GM23338 (cell line): Measurements from ENCODE around the gene CPD. TPM values are rescaled to one million over a fixed set of nuclear protein-coding genes. Genes with fewer than 3 reads are reported as not detected.

ENCODE experiments used
- ATAC-seq: fragments of 200-7000 bp; cut with Tn5 transposase; 3 replicates; pipeline ENCODE4 v1.9.1; 2020
- DNase-seq: peaks from one replicate; pipeline ENCODE4 v3.0.0-alpha.2; 2015; ENCODE audit warnings: low spot score
- H2AFZ ChIP-seq: fragments of 200-600 bp; sonication (generic); 2 replicates; pipeline ENCODE4 v1.8.0; 2016; ENCODE audit warnings: antibody characterized with exemption, mild to moderate bottlenecking, moderate library complexity
- H3F3A ChIP-seq: fragments of 200-600 bp; sonication (generic); replicated peaks from 2 replicates; pipeline ENCODE4 v1.8.0; 2017; ENCODE audit warnings: antibody characterized with exemption, mixed run types, low read depth
- H3K27ac ChIP-seq: fragments of 200-600 bp; sonication (generic); 2 replicates; pipeline ENCODE4 v1.6.1; 2016; ENCODE audit warnings: low read depth
- H3K27me3 ChIP-seq: fragments of 200-600 bp; sonication (generic); 2 replicates; pipeline ENCODE4 v1.8.0; 2016; ENCODE audit warnings: mild to moderate bottlenecking, mixed run types, moderate library complexity; ENCODE audit not compliant: insufficient read depth
- H3K36me3 ChIP-seq: fragments of 200-600 bp; sonication (generic); 2 replicates; pipeline ENCODE4 v1.8.0; 2016; ENCODE audit warnings: mild to moderate bottlenecking; ENCODE audit not compliant: insufficient read depth
- H3K4me1 ChIP-seq: fragments of 200-600 bp; sonication (generic); 2 replicates; pipeline ENCODE4 v1.8.0; 2016; ENCODE audit warnings: mild to moderate bottlenecking, moderate library complexity; ENCODE audit not compliant: insufficient read depth
- H3K4me2 ChIP-seq: fragments of 200-600 bp; sonication (generic); 2 replicates; pipeline ENCODE4 v1.7.1; 2017; ENCODE audit warnings: mixed run types
- H3K4me3 ChIP-seq: fragments of 200-600 bp; sonication (generic); 2 replicates; pipeline ENCODE4 v1.6.1; 2016; ENCODE audit warnings: mixed run types
- H3K79me2 ChIP-seq: fragments of 200-600 bp; sonication (generic); replicated peaks from 2 replicates; pipeline ENCODE4 v1.8.0; 2017; ENCODE audit warnings: mild to moderate bottlenecking; ENCODE audit not compliant: insufficient read depth
- H3K9me2 ChIP-seq: fragments of 200-600 bp; sonication (generic); 2 replicates; pipeline ENCODE4 v1.8.0; 2017; ENCODE audit not compliant: insufficient read depth
- H4K20me1 ChIP-seq: fragments of 200-600 bp; sonication (generic); replicated peaks from 2 replicates; pipeline ENCODE4 v1.8.0; 2017; ENCODE audit warnings: mild to moderate bottlenecking; ENCODE audit not compliant: insufficient read depth
- H3K27ac Mint-ChIP-seq: 2 replicates; pipeline ENCODE4 v1.8.0; 2020; ENCODE audit warnings: inconsistent platforms, mild to moderate bottlenecking, moderate library complexity, mixed read lengths
- H3K27me3 Mint-ChIP-seq: 3 replicates; pipeline ENCODE4 v1.8.0; 2022; ENCODE audit warnings: low read depth, mild to moderate bottlenecking, moderate library complexity, mixed read lengths, inconsistent platforms; ENCODE audit not compliant: insufficient read depth, poor library complexity
- H3K36me3 Mint-ChIP-seq: 3 replicates; pipeline ENCODE4 v1.8.0; 2021; ENCODE audit warnings: low read depth, mild to moderate bottlenecking, inconsistent platforms, moderate library complexity, mixed read lengths
- H3K4me1 Mint-ChIP-seq: 3 replicates; pipeline ENCODE4 v1.8.0; 2020; ENCODE audit warnings: mild to moderate bottlenecking, inconsistent platforms, mixed read lengths
- H3K4me3 Mint-ChIP-seq: 3 replicates; pipeline ENCODE4 v1.8.0; 2021; ENCODE audit warnings: moderate library complexity, mild to moderate bottlenecking, inconsistent platforms, mixed read lengths
- H3K9me3 Mint-ChIP-seq: 3 replicates; pipeline ENCODE4 v1.8.0; 2020; ENCODE audit warnings: moderate library complexity, mild to moderate bottlenecking, inconsistent platforms, mixed read lengths
- CREB1 ChIP-seq: fragments of 250-450 bp; sonication (Bioruptor Pico); IDR thresholded peaks from 2 replicates; pipeline ENCODE4 v1.5.0; 2020; ENCODE audit warnings: low read depth, mild to moderate bottlenecking, moderate library complexity
- EZH2 ChIP-seq: fragments of 200-600 bp; sonication (generic); IDR thresholded peaks from one replicate; pipeline ENCODE4 v1.8.0; 2017; ENCODE audit warnings: antibody characterized with exemption, mild to moderate bottlenecking, low read depth; ENCODE audit not compliant: unreplicated experiment
- EZH2phosphoT487 ChIP-seq: fragments of 200-600 bp; sonication (generic); IDR thresholded peaks from one replicate; pipeline ENCODE4 v1.8.1; 2018; ENCODE audit warnings: antibody characterized with exemption; ENCODE audit not compliant: unreplicated experiment
- JUNB ChIP-seq: IDR thresholded peaks from one replicate; pipeline ENCODE4 v1.6.1; 2016; ENCODE audit warnings: antibody characterized with exemption; ENCODE audit not compliant: unreplicated experiment
- NANOG ChIP-seq: IDR thresholded peaks from 2 replicates; pipeline ENCODE4 v1.6.1; 2016; ENCODE audit warnings: antibody characterized with exemption, borderline replicate concordance
- POLR2AphosphoS5 ChIP-seq: IDR thresholded peaks from 2 replicates; pipeline ENCODE4 v1.6.1; 2016; ENCODE audit warnings: antibody characterized with exemption, low read depth
- STAT1 ChIP-seq: IDR thresholded peaks from one replicate; pipeline ENCODE4 v1.6.1; 2016; ENCODE audit warnings: antibody characterized with exemption; ENCODE audit not compliant: unreplicated experiment
- ZNF114 ChIP-seq: fragments of 250-450 bp; sonication (Bioruptor Pico); IDR thresholded peaks from 2 replicates; pipeline ENCODE4 v1.5.0; 2020; ENCODE audit warnings: mild to moderate bottlenecking, moderate library complexity
- ZNF331 ChIP-seq: fragments of 250-450 bp; sonication (Bioruptor Pico); IDR thresholded peaks from 2 replicates; pipeline ENCODE4 v1.5.0; 2020; ENCODE audit warnings: low read depth, mild to moderate bottlenecking, moderate library complexity
- polyA plus RNA-seq: library from polyadenylated mRNA; unstranded; fragments of >200 nt; fragmentation: Nextera tagmentation; extraction: Ambion mirVana; gene quantifications from 2 replicates; pipeline ENCODE4 v1.2.1, GENCODE V29; 2016
- total RNA-seq: library from RNA; depleted of rRNA; stranded (reverse); fragments of >200 nt; shearing (Covaris generic); gene quantifications from 2 replicates; pipeline ENCODE4 v1.2.3, GENCODE V29; 2014
- TF ChIP-seq, protein P1 (sequence below): fragments of 250-450 bp; sonication (Bioruptor Pico); IDR thresholded peaks from 2 replicates; pipeline ENCODE4 v1.5.0; 2020; ENCODE audit warnings: mild to moderate bottlenecking, moderate library complexity
- TF ChIP-seq, protein P2 (sequence below), 2 experiments: fragments of 200-600 bp in 1 of 2; sonication (generic) in 1 of 2; conservative IDR thresholded peaks; 2 replicates each; pipeline versions ENCODE4 v1.5.1 to v1.6.1; 2016 to 2017; ENCODE audit warnings: antibody characterized with exemption in 2 of 2, low read depth in 2 of 2, mild to moderate bottlenecking in 2 of 2, moderate library complexity in 1 of 2
- TF ChIP-seq, protein P3 (sequence below): IDR thresholded peaks from one replicate; pipeline ENCODE4 v1.6.1; 2018; ENCODE audit warnings: antibody characterized with exemption; ENCODE audit not compliant: unreplicated experiment
- TF ChIP-seq, protein P4 (sequence below): IDR thresholded peaks from 2 replicates; pipeline ENCODE4 v1.6.1; 2016; ENCODE audit warnings: antibody characterized with exemption

CPD gene
- total and polyA plus RNA-seq, 2 experiments from 2014 or later, result 6.2 to 57.8 TPM

DNA sequence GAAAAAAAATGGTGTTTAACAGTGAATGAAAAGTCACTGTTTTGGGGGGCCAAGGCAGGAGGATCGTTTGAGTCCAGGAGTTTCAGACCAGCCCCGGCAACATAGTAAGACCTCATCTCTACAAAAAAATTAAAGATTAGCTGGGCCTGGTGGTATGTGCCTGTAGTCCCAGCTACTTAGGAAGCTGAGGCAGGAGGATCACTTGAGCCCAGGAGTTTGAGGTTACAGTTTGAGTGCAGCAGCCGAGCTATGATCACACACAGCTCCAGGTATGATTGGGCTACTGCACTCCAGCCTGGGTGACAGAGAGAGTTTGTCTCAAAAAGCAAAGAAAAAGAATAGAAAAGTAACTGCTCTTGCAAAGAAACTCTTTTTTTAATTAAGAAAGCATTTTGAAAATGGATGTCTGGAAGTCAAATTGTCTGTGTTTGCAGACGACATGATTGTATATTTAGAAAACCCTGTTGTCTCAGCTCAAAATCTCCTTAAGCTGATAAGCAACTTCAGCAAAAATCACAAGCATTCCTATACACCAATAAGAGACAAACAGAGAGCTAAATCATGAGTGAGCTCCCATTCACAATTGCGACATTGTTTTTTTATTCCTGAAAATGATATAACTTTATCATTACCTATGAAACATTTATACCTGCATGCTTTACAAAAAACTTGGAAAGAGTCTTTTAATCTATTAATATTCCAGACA lies 20.5 kb upstream of the CPD start:
- Histone ChIP-seq H2AFZ (no peak overlapping the region), H3K9me2 (no peaks in the 10 kb centered on the region; the same call in none of the 2 replicates), H3K4me1 (peaks cover 5% of the 10 kb centered on the region), H3K36me3 (no peaks in the 10 kb centered on the region; the same call in 1 of the 2 replicates), H3K79me2 (no peaks in the 10 kb centered on the region), H3K4me3 (no peak overlapping the region), H3K27me3 (no peaks in the 10 kb centered on the region), H3K4me2 (no peak overlapping the region), H3K27ac (no peak overlapping the region), H4K20me1 (no peaks in the 10 kb centered on the region), H3F3A (no peaks in the 10 kb centered on the region)
- H3K27me3 Mint-ChIP-seq, result no peaks in the 10 kb centered on the region
- H3K9me3 Mint-ChIP-seq, result peaks cover 9% of the 10 kb centered on the region; the same call in 1 of the 3 replicates
- no peak overlapping the region for H3K4me3 Mint-ChIP-seq
- H3K4me1 Mint-ChIP-seq, result peaks cover 7% of the 10 kb centered on the region
- no peak overlapping the region for H3K27ac Mint-ChIP-seq
- ATAC-seq, result no peak
- TF ChIP-seq STAT1, result no peak
- no peak for TF ChIP-seq ZNF331
- TF ChIP-seq EZH2, result no peak
- no peak for TF ChIP-seq JUNB
- TF ChIP-seq, protein P1, sequence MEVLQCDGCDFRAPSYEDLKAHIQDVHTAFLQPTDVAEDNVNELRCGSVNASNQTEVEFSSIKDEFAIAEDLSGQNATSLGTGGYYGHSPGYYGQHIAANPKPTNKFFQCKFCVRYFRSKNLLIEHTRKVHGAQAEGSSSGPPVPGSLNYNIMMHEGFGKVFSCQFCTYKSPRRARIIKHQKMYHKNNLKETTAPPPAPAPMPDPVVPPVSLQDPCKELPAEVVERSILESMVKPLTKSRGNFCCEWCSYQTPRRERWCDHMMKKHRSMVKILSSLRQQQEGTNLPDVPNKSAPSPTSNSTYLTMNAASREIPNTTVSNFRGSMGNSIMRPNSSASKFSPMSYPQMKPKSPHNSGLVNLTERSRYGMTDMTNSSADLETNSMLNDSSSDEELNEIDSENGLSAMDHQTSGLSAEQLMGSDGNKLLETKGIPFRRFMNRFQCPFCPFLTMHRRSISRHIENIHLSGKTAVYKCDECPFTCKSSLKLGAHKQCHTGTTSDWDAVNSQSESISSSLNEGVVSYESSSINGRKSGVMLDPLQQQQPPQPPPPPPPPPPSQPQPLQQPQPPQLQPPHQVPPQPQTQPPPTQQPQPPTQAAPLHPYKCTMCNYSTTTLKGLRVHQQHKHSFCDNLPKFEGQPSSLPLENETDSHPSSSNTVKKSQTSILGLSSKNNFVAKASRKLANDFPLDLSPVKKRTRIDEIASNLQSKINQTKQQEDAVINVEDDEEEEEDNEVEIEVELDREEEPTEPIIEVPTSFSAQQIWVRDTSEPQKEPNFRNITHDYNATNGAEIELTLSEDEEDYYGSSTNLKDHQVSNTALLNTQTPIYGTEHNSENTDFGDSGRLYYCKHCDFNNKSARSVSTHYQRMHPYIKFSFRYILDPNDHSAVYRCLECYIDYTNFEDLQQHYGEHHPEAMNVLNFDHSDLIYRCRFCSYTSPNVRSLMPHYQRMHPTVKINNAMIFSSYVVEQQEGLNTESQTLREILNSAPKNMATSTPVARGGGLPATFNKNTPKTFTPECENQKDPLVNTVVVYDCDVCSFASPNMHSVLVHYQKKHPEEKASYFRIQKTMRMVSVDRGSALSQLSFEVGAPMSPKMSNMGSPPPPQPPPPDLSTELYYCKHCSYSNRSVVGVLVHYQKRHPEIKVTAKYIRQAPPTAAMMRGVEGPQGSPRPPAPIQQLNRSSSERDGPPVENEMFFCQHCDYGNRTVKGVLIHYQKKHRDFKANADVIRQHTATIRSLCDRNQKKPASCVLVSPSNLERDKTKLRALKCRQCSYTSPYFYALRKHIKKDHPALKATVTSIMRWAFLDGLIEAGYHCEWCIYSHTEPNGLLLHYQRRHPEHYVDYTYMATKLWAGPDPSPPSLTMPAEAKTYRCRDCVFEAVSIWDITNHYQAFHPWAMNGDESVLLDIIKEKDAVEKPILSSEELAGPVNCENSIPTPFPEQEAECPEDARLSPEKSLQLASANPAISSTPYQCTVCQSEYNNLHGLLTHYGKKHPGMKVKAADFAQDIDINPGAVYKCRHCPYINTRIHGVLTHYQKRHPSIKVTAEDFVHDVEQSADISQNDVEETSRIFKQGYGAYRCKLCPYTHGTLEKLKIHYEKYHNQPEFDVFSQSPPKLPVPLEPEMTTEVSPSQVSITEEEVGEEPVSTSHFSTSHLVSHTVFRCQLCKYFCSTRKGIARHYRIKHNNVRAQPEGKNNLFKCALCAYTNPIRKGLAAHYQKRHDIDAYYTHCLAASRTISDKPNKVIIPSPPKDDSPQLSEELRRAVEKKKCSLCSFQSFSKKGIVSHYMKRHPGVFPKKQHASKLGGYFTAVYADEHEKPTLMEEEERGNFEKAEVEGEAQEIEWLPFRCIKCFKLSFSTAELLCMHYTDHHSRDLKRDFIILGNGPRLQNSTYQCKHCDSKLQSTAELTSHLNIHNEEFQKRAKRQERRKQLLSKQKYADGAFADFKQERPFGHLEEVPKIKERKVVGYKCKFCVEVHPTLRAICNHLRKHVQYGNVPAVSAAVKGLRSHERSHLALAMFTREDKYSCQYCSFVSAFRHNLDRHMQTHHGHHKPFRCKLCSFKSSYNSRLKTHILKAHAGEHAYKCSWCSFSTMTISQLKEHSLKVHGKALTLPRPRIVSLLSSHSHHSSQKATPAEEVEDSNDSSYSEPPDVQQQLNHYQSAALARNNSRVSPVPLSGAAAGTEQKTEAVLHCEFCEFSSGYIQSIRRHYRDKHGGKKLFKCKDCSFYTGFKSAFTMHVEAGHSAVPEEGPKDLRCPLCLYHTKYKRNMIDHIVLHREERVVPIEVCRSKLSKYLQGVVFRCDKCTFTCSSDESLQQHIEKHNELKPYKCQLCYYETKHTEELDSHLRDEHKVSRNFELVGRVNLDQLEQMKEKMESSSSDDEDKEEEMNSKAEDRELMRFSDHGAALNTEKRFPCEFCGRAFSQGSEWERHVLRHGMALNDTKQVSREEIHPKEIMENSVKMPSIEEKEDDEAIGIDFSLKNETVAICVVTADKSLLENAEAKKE (CRISPR knock-in tag), result no peak
- TF ChIP-seq, protein P2, sequence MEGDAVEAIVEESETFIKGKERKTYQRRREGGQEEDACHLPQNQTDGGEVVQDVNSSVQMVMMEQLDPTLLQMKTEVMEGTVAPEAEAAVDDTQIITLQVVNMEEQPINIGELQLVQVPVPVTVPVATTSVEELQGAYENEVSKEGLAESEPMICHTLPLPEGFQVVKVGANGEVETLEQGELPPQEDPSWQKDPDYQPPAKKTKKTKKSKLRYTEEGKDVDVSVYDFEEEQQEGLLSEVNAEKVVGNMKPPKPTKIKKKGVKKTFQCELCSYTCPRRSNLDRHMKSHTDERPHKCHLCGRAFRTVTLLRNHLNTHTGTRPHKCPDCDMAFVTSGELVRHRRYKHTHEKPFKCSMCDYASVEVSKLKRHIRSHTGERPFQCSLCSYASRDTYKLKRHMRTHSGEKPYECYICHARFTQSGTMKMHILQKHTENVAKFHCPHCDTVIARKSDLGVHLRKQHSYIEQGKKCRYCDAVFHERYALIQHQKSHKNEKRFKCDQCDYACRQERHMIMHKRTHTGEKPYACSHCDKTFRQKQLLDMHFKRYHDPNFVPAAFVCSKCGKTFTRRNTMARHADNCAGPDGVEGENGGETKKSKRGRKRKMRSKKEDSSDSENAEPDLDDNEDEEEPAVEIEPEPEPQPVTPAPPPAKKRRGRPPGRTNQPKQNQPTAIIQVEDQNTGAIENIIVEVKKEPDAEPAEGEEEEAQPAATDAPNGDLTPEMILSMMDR (conservative IDR thresholded peaks at IDR 0.05; ENCODE audit: low read depth in 2 of 2), result no peak
- TF ChIP-seq, protein P3, sequence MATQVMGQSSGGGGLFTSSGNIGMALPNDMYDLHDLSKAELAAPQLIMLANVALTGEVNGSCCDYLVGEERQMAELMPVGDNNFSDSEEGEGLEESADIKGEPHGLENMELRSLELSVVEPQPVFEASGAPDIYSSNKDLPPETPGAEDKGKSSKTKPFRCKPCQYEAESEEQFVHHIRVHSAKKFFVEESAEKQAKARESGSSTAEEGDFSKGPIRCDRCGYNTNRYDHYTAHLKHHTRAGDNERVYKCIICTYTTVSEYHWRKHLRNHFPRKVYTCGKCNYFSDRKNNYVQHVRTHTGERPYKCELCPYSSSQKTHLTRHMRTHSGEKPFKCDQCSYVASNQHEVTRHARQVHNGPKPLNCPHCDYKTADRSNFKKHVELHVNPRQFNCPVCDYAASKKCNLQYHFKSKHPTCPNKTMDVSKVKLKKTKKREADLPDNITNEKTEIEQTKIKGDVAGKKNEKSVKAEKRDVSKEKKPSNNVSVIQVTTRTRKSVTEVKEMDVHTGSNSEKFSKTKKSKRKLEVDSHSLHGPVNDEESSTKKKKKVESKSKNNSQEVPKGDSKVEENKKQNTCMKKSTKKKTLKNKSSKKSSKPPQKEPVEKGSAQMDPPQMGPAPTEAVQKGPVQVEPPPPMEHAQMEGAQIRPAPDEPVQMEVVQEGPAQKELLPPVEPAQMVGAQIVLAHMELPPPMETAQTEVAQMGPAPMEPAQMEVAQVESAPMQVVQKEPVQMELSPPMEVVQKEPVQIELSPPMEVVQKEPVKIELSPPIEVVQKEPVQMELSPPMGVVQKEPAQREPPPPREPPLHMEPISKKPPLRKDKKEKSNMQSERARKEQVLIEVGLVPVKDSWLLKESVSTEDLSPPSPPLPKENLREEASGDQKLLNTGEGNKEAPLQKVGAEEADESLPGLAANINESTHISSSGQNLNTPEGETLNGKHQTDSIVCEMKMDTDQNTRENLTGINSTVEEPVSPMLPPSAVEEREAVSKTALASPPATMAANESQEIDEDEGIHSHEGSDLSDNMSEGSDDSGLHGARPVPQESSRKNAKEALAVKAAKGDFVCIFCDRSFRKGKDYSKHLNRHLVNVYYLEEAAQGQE, result no peak
- TF ChIP-seq, protein P4, sequence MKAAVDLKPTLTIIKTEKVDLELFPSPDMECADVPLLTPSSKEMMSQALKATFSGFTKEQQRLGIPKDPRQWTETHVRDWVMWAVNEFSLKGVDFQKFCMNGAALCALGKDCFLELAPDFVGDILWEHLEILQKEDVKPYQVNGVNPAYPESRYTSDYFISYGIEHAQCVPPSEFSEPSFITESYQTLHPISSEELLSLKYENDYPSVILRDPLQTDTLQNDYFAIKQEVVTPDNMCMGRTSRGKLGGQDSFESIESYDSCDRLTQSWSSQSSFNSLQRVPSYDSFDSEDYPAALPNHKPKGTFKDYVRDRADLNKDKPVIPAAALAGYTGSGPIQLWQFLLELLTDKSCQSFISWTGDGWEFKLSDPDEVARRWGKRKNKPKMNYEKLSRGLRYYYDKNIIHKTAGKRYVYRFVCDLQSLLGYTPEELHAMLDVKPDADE, result no peak
- no peak for TF ChIP-seq EZH2phosphoT487
- TF ChIP-seq CREB1 (CRISPR knock-in tag), result no peak
- TF ChIP-seq ZNF114 (CRISPR knock-in tag), result no peak
- no peak for TF ChIP-seq POLR2AphosphoS5
- no peak for TF ChIP-seq NANOG
- DNase-seq, result no peak
- H3K36me3 Mint-ChIP-seq, result no peaks in the 10 kb centered on the region
